GM19238 (cell line): ENCODE measurements around the gene KRT15.

Experiments used
- DNase-seq: peaks from one replicate; pipeline ENCODE4 v3.0.0; 2011; ENCODE audit warnings: low spot score; ENCODE audit not compliant: insufficient read length

The KRT15 gene

DNA sequence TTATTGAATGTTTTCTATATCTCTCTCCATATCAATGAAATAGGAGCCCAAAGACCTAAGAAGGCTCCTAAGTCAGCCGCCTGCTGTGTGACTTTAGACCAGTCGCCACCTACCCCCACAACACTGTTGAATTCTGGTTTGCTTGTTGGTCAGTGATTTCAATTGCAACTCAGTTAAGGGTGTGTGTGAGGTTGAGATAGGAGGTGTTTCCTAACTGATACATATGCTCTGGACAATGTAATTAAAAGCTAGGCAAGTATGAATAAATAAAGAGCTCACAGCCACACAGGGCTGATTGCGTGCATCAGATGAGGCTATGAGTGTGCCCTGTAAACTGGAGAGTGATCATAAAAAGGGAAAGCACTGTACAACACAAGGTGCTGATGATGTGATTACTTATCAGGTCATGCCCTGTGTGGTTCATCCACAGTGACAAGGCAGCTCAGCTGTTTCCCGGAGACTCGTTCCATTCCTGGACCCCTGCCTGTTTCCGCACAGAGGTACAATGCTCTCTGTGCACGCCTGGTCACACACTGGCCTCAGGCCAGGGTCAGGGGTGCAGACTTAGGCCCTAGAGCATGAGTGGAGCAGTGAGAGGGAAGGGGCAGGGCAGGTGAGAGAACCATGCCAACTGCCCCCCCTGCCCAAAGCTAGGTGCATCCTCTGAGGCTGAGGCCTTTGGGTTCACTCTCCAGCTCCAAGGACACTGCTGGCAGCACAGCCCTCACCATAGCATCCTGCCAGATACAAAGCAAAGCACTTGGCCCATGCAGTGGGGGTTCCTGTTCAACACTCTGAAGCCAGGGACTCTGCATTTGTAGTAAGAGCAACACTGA is 34.5 kb downstream of the KRT15 start:
- no peak for DNase-seq

DNA sequence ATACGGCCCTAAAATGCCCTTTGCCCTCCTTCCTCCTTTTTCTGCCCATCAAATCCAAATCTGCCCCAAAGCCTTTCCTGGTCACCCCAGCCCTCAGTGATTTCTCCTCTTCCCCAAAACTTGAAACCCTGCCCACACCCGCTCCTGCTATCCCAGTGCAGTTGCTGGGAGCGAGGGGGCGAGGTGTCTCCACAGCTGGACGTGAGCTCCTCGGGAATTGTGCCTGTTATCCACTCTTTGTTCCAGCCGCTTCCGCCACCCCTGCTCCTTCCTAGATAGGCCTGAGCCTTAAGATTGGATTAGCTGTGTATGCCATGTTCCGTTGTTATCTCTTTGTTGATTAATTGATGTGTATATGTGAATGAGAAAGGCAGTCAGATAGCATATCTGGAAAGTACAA is 35.2 kb downstream of the KRT15 start:
- no peak for DNase-seq

DNA sequence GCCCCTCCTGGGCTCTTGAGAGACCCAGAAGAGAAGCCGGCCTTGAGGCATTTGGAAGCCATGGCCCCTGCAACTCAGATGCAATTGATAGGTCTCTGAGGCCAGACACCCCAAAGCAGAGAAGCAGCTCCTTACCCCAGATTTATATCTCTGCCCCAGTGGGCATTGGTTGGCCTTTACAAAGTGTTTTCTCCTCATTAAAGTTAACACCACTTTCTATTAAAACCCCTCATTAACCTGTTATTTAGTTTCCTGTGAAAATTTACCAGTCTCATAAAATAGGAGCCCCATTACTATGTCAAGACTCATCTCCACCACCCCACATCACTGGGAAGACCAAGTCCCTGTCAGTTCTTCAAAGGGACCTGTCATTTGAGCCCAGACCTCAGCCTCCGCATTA is 37.7 kb downstream of the KRT15 start, which contains the start of gene KRT35:
Gene KRT35, minus strand, starts transcription at position 116 of the 400 bp plus-strand sequence. Its CDS starts 54 bp downstream, at position 62.
- no peak for DNase-seq

DNA sequence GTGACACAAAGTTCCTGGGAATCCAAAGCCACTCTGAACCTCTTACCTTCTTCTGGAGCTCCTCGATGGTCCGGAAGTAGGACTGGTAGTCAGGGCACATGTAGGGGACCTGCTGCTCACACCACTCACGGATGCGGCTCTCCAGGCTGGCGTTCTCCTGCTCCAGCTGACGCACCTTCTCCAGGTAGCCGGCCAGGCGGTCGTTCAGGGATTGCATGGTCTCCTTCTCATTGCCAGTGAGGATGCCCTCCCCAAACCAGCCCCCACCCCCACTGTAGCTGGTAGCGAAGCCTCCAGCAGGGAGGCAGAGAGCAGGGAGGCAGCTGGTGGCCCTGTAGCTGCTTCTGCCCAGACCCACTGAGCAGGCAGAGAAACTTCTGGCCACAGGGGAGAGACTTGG is 38.1 kb downstream of the KRT15 start:
- no peak for DNase-seq

DNA sequence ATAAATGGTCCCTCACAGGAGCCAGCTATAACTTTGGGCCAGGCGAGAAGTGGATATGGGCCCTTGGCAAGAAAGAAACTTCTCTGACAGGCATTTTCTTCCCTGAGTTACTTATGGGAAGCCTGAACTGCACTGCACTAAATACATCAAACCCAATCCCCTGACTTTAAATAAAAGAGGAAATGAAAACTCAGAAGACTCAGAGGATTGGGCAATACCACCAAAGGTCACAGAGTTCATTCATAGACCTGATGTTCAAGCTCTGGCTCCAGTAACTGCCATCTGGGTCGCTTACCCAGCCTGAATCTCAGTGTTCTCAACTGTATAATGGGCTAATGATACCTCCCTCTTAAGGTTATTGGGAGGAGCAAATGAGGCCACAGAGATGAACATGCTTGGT is 38.6 kb downstream of the KRT15 start:
- no peak for DNase-seq

DNA sequence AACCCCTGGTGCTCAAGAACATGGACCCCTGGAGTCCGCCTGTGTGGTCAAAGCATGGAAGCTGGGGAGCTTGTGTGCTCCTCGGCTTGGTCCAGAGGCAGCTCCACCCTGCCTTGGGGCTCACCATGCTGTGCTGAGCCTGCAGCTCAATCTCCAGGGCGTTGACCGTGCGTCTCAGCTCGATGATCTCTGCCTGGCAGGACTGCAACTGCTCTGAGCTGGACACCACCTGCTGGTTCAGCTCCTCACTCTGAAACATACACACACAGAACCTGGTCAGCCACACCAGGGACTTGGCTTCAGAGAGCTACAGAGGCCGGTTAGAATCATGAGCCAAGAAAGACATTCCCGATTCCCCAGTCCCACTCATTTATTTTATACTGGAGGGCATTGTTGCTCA is 40.5 kb downstream of the KRT15 start:
- no peak for DNase-seq

DNA sequence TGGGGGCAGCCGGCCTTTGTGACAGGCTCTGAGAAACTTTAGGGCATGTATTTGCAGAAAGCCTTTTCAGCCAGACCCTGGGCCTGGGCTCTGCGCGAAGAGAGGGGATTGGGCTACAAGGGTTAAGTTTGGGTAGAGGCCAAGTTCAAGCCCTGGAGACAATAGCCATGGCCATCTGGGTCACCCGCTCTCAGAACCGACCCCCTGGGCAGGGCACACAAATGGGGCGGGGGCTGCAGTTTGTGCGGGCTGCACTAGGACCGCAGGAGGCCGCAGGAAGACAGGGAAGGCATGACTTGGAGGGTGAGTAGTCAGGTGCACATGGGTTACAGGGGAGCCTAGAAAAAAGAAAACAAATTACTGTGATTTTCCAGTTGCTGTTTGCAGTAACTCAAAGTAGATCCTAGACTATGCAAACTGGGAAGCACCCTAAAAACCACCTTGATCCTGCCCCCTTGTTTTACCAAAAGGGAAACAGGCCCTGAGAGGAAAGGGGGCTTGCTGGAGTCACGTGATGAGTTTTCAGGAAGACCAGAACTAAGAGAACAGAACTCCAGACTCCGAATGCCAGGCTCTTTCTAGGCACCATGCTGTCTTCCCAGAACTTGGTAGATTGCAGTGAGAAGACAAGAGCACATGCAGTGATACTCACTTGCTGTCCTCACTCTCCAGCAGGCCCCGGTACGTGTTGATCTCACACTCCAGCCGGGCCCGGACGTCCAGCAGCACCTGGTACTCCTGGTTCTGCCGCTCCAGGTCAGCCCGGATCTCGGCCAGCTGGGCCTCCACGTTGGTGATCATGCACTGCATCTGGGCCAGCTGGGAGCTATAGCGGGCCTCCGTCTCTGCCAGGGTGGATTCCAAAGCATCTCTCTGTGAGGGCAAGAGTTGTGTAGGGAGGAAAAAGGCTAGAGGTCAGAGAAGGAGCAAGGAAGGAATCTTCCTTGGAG is 41.5 kb downstream of the KRT15 start:
- no peak for DNase-seq

DNA sequence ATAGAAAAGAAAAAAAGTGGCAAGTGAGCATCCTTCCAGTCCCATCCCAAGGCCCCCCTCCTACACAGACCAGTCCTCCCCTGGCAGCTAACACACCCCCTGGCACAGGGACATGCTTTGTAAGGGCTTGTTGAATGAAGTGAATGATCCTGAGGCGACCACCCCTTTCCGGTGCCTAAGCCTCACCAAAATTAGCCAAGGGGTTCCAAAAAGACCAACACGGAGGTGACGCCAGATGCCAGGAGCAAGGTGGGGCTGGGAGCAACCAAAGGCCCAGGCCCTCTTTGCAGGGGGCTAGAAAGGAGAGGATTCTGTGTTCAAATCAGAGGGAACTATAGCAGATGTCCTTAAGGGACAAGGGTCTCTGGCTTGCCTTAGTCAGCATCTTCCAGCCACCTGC is 43.3 kb downstream of the KRT15 start:
- DNase-seq: no peak

DNA sequence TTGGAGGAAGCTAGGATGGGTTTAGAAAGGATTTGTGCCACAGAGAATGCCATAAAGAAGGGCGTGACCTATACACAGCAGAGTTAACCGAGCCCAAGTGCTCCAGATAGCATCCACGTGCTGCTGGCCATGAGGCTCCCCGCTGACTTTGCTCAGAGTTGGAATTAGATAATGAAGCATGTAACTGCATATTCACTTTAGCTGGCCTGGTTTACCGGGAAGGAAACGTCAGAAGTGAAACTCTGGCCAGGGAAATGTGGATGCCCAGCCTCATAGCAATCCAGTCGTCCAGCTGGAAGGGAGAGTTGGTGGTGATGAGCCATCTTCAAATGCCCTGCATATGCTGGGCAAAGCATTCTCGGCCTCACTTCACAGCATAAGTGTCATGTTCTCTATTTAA is 43.8 kb downstream of the KRT15 start:
- DNase-seq: no peak

DNA sequence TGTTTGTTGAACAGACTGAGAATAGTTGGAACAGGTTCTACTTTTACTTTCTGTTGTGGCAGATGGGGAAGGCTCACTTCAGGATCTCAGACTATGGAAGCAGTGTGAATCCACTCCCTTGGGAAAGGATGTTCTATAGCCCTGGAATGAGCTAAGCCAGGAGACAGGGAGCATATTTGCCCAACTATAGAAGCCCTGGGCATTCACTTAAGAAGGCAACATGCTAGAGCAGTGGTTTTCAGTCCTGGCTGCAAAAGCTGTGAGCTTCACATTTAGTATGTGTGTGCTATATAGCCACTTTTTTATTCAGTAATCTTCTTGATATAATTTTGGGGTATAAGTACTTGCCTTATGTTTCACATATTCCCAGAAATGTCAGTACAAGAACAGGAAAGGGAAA is 50.3 kb downstream of the KRT15 start:
- DNase-seq: no peak

DNA sequence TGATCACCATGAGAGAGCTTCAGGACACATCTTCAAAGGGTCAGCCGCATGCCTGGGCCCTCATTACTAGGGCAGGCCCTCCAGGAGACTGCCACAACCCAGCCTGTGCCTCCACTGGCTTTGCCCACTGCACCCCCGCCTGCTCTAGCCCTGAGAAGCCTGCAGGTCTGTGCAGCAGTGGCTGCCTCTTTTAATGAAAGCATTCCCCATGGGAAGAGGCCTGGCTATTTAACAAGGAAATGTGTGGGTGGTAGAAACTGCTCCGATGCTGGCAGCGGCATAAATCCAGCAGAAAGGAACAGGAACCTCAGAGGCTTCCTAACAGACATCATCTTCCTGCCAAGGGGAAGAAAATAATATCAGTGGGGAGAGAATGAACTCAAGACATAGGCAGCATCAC is 51.1 kb downstream of the KRT15 start:
- no peak for DNase-seq

DNA sequence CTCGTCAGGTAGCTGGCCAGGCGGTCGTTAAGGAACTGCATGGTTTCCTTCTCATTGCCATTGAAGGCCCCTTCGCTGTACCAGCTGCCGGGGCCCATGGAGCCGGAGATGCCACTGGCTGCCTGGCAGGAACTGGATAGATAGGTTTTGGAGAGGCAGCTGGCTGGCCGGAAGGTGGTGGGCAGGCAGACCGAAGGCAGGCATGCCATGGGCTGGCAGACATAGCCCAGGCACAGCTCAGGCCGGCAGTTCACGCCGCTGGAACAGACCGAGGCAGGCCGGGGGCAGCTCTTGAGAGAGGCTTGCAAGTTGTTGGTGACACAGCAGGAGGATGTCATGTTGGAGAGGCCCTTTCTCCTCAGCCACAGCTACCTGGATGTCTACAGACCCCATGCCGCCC is 51.7 kb downstream of the KRT15 start, which contains the start of gene KRT32:
Gene KRT32, minus strand, starts transcription at position 399 of the 400 bp plus-strand sequence. Its CDS starts 61 bp downstream, at position 338.
- DNase-seq: no peak

DNA sequence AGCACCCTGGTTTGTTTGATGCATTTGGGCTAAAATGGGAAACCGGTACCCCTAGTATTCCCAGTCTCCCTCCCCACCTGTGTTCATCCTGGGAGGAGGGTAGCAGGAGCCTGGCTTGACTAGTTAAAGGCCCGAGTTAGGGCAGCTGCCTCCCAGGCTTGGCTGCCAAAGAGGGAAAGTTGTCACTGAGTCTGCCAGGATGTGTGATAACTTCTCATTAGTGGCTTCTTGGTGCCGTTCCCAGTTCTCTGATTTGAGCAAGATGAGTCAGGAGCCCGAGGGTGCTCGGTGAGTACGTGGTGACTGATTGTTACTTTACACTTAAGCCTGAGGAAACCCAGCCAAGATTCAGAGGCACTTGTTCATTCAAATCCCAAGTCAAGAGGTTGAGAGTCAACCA is 54.0 kb downstream of the KRT15 start:
- DNase-seq: no peak

DNA sequence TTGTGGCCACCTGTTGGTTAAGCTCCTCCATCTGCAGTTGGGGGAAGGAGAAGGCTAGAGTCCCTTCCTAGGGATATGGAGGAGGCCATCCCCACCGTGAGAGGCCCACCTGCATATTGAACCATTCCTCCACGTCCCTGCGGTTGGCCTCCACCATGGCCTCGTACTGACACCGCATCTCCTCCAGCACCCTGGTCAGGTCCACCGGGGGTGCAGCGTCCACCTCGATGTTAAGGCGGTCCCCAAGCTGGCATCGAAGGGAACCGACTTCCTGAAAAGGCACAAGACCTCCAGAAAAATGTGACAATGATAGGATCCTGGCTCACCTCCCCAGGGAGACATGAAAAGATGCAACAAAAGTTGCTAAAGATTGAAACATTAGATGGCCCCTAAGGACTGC is 54.5 kb downstream of the KRT15 start:
- no peak for DNase-seq

DNA sequence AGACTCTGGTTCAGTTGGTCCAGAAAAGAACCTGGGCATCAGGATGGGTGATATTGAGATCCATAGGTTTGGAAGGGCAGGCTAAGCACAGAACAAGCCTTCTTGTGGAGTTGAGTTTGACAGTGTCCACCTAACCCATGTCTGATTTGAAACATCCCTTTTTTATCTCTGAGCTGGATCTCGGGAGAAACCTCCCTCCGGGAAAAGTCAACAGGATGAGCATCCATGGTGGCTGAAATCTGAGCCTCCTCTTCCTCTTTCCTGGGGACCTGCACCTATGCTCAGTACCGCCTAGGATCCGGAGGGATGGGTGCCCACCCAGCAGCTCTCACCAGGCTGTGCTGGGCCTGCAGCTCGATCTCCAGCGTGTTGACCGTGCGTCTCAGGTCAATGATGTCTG is 54.9 kb downstream of the KRT15 start:
- DNase-seq: no peak
